ENCODE results near the gene SSU72.

Gene SSU72

DNA sequence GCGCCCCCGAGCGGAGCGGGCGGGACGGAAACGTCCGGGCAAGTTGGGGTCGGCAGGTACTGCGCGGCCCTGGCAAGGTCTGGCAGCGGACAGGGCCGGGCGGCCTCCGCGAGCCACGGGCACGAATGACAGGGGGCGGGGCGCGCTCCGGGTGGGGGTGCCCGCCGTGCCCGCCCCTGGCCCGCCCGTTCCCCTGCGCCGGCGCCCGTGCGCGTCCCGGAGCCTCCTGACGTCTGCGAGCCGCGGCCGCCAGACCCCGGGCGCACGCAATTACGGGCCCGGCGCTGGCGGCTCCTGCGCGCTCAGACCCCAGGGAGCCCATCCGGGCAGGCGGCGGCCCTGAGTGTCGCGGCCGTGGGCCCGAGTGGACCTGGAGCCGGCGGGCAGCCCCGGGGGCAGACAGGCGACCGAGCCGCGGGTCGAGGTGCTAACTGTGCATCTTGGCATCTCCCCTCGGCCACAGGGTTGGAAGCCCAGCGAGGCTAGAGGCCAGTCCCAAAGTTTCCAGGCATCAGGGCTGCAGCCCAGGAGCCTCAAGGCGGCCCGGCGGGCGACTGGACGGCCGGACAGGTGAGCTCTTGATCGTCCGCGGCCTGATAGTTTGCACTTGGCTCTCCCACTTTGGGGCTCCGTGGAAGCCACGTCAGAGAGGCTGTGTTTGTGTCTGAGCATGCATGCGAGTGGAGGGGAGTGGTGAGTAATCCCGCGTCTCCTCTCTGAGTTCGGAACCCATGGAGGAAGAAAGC, 41.6 kb upstream of the SSU72 start:
- no peaks in the 10 kb centered on the region for H3F3A ChIP-seq (ENCODE audit: insufficient read depth, low read length)
- H3K27me3 ChIP-seq (ENCODE audit: insufficient read depth, low read length), result no peaks in the 10 kb centered on the region; the same call in 1 of the 2 replicates
- no peaks in the 10 kb centered on the region for H4K20me1 ChIP-seq (ENCODE audit: insufficient read depth, low read length)
- peak overlapping the region; percentile 98 for H3K9ac ChIP-seq (ENCODE audit: low read length)
- H3K9me3 ChIP-seq (ENCODE audit: low read length), result no peaks in the 10 kb centered on the region
- no peaks in the 10 kb centered on the region; the same call in 1 of the 2 replicates for H3K36me3 ChIP-seq (ENCODE audit: insufficient read depth, low read length)
- no peak for TF ChIP-seq EZH2 (IDR thresholded peaks at IDR 0.05; ENCODE audit: borderline replicate concordance, low read length)
- TF ChIP-seq, protein P1, sequence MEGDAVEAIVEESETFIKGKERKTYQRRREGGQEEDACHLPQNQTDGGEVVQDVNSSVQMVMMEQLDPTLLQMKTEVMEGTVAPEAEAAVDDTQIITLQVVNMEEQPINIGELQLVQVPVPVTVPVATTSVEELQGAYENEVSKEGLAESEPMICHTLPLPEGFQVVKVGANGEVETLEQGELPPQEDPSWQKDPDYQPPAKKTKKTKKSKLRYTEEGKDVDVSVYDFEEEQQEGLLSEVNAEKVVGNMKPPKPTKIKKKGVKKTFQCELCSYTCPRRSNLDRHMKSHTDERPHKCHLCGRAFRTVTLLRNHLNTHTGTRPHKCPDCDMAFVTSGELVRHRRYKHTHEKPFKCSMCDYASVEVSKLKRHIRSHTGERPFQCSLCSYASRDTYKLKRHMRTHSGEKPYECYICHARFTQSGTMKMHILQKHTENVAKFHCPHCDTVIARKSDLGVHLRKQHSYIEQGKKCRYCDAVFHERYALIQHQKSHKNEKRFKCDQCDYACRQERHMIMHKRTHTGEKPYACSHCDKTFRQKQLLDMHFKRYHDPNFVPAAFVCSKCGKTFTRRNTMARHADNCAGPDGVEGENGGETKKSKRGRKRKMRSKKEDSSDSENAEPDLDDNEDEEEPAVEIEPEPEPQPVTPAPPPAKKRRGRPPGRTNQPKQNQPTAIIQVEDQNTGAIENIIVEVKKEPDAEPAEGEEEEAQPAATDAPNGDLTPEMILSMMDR (IDR thresholded peaks at IDR 0.05; ENCODE audit: low read length), result no peak
- H3K9me2 ChIP-seq (ENCODE audit: low read depth, low read length), result no peaks in the 10 kb centered on the region
- H3K4me1 ChIP-seq (ENCODE audit: insufficient read depth, low read length, severe bottlenecking), result peaks cover 25% of the 10 kb centered on the region
- peak overlapping the region; percentile 89 for H3K4me3 ChIP-seq (ENCODE audit: low read depth, low read length, poor library complexity, severe bottlenecking)
- H2AFZ ChIP-seq (ENCODE audit: low read length), result no peak overlapping the region
- peak overlapping the region; percentile 66 for H3K4me2 ChIP-seq (ENCODE audit: low read length)
- H3K79me2 ChIP-seq (ENCODE audit: insufficient read depth, low read length), result no peaks in the 10 kb centered on the region
- no peak overlapping the region for H3K27ac ChIP-seq (ENCODE audit: low read depth, low read length, poor library complexity, severe bottlenecking)

DNA sequence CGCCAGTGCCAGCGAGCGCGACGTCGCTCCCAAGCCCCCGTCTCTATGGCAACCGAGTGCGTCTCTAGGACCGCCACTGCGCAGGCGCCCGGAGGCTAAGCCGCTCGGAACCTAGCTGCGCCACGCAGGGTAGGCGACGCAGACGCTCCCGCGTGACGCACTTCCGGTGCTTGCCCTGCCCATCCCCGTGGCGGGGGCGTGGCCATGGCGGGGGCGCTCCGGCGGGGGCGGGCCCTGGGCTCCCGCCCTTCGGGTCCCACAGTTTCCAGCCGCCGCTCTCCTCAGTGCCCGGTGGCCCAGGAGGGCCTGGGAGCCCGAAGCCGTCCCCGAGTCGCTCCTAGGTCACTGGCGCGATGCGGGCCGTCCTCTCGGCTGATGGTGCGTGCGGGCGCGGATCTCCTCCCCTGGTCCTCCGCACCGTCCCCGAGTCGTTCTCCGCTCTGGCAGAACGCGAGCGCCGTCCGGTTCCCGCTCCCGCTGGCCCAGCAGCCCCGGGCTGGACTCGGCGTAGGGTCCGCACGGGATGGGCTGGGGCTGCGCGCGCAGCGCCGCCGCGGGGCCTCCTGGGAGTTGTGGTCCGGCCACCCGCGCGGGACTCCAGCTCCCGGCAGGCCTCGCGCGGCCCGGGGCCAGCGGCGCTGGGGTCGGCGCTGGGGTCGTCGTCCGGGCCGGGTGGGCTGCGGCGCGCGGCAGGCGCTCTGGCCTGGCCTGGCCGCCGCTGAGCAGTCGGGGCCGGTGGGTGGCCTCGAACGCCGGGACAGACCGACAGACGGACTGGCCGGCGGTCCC, 40.8 kb upstream of the SSU72 start, which contains the start of gene MIB2:
Gene MIB2 (plus strand): TSS at position 245 of the 789 bp plus-strand sequence. CDS start 7,953 bp downstream, outside the sequence.
- Histone ChIP-seq H3K4me3 (ENCODE audit: low read depth, low read length, poor library complexity, severe bottlenecking) (peak within 1 kb of the TSS; percentile 89), H4K20me1 (ENCODE audit: insufficient read depth, low read length) (no peaks in the 10 kb centered on the region), H3K9ac (ENCODE audit: low read length) (peak within 1 kb of the TSS; percentile 98), H3K79me2 (ENCODE audit: insufficient read depth, low read length) (no peaks in the 10 kb centered on the region), H3K4me2 (ENCODE audit: low read length) (peak within 1 kb of the TSS; percentile 66), H3K9me2 (ENCODE audit: low read depth, low read length) (no peaks in the 10 kb centered on the region), H2AFZ (ENCODE audit: low read length) (no peak within 1 kb of the TSS), H3K36me3 (ENCODE audit: insufficient read depth, low read length) (no peaks in the 10 kb centered on the region; the same call in 1 of the 2 replicates), H3F3A (ENCODE audit: insufficient read depth, low read length) (no peaks in the 10 kb centered on the region), H3K27ac (ENCODE audit: low read depth, low read length, poor library complexity, severe bottlenecking) (peak within 1 kb of the TSS; percentile 85), H3K4me1 (ENCODE audit: insufficient read depth, low read length, severe bottlenecking) (peaks cover 25% of the 10 kb centered on the region), H3K27me3 (ENCODE audit: insufficient read depth, low read length) (no peaks in the 10 kb centered on the region), H3K9me3 (ENCODE audit: low read length) (no peaks in the 10 kb centered on the region)
- TF ChIP-seq, protein P1 (IDR thresholded peaks at IDR 0.05; ENCODE audit: low read length), result no peak

DNA sequence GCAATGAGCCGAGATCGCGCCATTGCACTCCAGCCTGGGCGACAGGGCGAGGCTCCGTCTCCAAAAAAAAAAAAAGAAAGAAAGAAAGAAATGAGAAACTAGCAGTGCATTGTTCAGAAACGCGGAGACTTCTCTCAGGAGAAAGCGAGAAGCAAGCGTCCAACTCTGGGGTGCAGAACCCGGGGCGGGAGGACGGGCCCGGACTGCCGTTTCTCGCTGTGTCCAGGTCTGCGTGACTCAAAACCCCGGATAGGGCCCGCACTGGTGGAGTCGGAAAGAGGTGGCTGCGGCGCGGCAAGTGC, 40.2 kb upstream of the SSU72 start:
- H3K4me3 ChIP-seq (ENCODE audit: low read depth, low read length, poor library complexity, severe bottlenecking), result peak overlapping the region; percentile 89
- H3K9me3 ChIP-seq (ENCODE audit: low read length), result no peaks in the 10 kb centered on the region
- peak overlapping the region; percentile 66 for H3K4me2 ChIP-seq (ENCODE audit: low read length)
- no peaks in the 10 kb centered on the region for H3K27me3 ChIP-seq (ENCODE audit: insufficient read depth, low read length)
- no peaks in the 10 kb centered on the region; the same call in 1 of the 2 replicates for H3K36me3 ChIP-seq (ENCODE audit: insufficient read depth, low read length)
- peak overlapping the region; percentile 53 for H3K9ac ChIP-seq (ENCODE audit: low read length)
- no peak for TF ChIP-seq EZH2 (IDR thresholded peaks at IDR 0.05; ENCODE audit: borderline replicate concordance, low read length)
- TF ChIP-seq, protein P1 (IDR thresholded peaks at IDR 0.05; ENCODE audit: low read length), result no peak
- H3K79me2 ChIP-seq (ENCODE audit: insufficient read depth, low read length), result no peaks in the 10 kb centered on the region
- H2AFZ ChIP-seq (ENCODE audit: low read length), result no peak overlapping the region
- no peaks in the 10 kb centered on the region for H3K9me2 ChIP-seq (ENCODE audit: low read depth, low read length)
- H3K27ac ChIP-seq (ENCODE audit: low read depth, low read length, poor library complexity, severe bottlenecking), result no peak overlapping the region
- H3F3A ChIP-seq (ENCODE audit: insufficient read depth, low read length), result no peaks in the 10 kb centered on the region
- no peaks in the 10 kb centered on the region for H4K20me1 ChIP-seq (ENCODE audit: insufficient read depth, low read length)
- peaks cover 25% of the 10 kb centered on the region for H3K4me1 ChIP-seq (ENCODE audit: insufficient read depth, low read length, severe bottlenecking)

All from OCI-LY1 (cell line).